PC-9 (cell line): ENCODE results near the gene C1orf141. TPM values are rescaled to one million over a fixed set of nuclear protein-coding genes. Genes with fewer than 3 reads are reported as not detected.
A peak's percentile ranks its signal among the peaks of the same experiment; 100 is the strongest.

ENCODE experiments used
- BruUV-seq: library from RNA; stranded (reverse); fragments of 400-500 nt; replicated peaks from 2 replicates; lab custom pipeline; 2021; lab: Mats Ljungman, UMichigan
- CTCF ChIA-PET: fragments of 300-600 bp; sonication (Branson Sonifier 250); formaldehyde crosslinking; loops from one replicate; lab custom pipeline; 2022; ENCODE audit warnings: antibody characterized with exemption; lab: Charles Lee
- POLR2A ChIA-PET: fragments of 300-600 bp; sonication (Branson Sonifier 250); formaldehyde crosslinking; loops from one replicate; lab custom pipeline; 2022; ENCODE audit warnings: antibody characterized with exemption; ENCODE audit not compliant: unreplicated experiment; lab: Charles Lee
- DNase-seq, 2 experiments: peaks; one replicate each; pipeline versions ENCODE4 v3.0.0 to v3.0.0-alpha.2; 2015 to 2022; ENCODE audit warnings: mixed read lengths in 1 of 2
- H2AFZ ChIP-seq: fragments of 200-600 bp; sonication (generic); 2 replicates; pipeline ENCODE4 v1.8.1; 2017; ENCODE audit warnings: antibody characterized with exemption
- H3F3A ChIP-seq: fragments of 200-600 bp; sonication (generic); 2 replicates; pipeline ENCODE4 v1.8.1; 2017; ENCODE audit warnings: antibody characterized with exemption, mild to moderate bottlenecking, low read depth; ENCODE audit not compliant: insufficient read depth
- H3K27ac ChIP-seq: fragments of 200-600 bp; sonication (generic); 2 replicates; pipeline ENCODE4 v1.6.1; 2016; ENCODE audit warnings: mixed run types
- H3K27me3 ChIP-seq: fragments of 200-600 bp; sonication (generic); 2 replicates; pipeline ENCODE4 v1.6.1; 2016; ENCODE audit warnings: low read depth, mixed run types; ENCODE audit not compliant: insufficient read depth
- H3K36me3 ChIP-seq: fragments of 200-600 bp; sonication (generic); 2 replicates; pipeline ENCODE4 v1.6.1; 2016; ENCODE audit warnings: low read depth, mixed run types
- H3K4me1 ChIP-seq: fragments of 200-600 bp; sonication (generic); replicated peaks from 2 replicates; pipeline ENCODE4 v1.6.1; 2016; ENCODE audit warnings: mixed run types; ENCODE audit not compliant: insufficient read depth
- H3K4me2 ChIP-seq: fragments of 200-600 bp; sonication (generic); 2 replicates; pipeline ENCODE4 v1.6.1; 2017; ENCODE audit warnings: mixed run types
- H3K4me3 ChIP-seq: fragments of 200-600 bp; sonication (generic); 2 replicates; pipeline ENCODE4 v1.6.1; 2016; ENCODE audit warnings: mixed run types
- H3K79me2 ChIP-seq: fragments of 200-600 bp; sonication (generic); 2 replicates; pipeline ENCODE4 v1.6.1; 2017; ENCODE audit warnings: low read depth, mixed run types
- H3K9me2 ChIP-seq: fragments of 200-600 bp; sonication (generic); 2 replicates; pipeline ENCODE4 v1.8.1; 2017; ENCODE audit warnings: mild to moderate bottlenecking; ENCODE audit not compliant: insufficient read depth
- H3K9me3 ChIP-seq: fragments of 200-600 bp; sonication (generic); 2 replicates; pipeline ENCODE4 v1.8.1; 2016; ENCODE audit warnings: low read depth; ENCODE audit not compliant: insufficient read depth
- H4K20me1 ChIP-seq: fragments of 200-600 bp; sonication (generic); 2 replicates; pipeline ENCODE4 v1.8.1; 2017; ENCODE audit not compliant: insufficient read depth
- CTCF ChIP-seq: fragments of 200-600 bp; sonication (generic); conservative IDR thresholded peaks from 2 replicates; pipeline ENCODE4 v1.6.1; 2017; ENCODE audit warnings: mixed run types, antibody characterized with exemption, mild to moderate bottlenecking, moderate library complexity
- EZH2 ChIP-seq: fragments of 200-600 bp; sonication (generic); IDR thresholded peaks from 2 replicates; pipeline ENCODE4 v1.8.0; 2017; ENCODE audit warnings: antibody characterized with exemption, low read depth
- intact Hi-C: fragments of 100-400 bp; cut with micrococcal nuclease; formaldehyde crosslinking; loops from one replicate; pipeline ENCODE4 v1.10.0; 2022; ENCODE audit not compliant: unreplicated experiment
- total RNA-seq: library from RNA; stranded (reverse); gene quantifications from 2 replicates; pipeline ENCODE4 v1.2.3, GENCODE V29; 2021

Gene C1orf141
- total RNA-seq, 1 experiment from 2014 or later: not detected

DNA sequence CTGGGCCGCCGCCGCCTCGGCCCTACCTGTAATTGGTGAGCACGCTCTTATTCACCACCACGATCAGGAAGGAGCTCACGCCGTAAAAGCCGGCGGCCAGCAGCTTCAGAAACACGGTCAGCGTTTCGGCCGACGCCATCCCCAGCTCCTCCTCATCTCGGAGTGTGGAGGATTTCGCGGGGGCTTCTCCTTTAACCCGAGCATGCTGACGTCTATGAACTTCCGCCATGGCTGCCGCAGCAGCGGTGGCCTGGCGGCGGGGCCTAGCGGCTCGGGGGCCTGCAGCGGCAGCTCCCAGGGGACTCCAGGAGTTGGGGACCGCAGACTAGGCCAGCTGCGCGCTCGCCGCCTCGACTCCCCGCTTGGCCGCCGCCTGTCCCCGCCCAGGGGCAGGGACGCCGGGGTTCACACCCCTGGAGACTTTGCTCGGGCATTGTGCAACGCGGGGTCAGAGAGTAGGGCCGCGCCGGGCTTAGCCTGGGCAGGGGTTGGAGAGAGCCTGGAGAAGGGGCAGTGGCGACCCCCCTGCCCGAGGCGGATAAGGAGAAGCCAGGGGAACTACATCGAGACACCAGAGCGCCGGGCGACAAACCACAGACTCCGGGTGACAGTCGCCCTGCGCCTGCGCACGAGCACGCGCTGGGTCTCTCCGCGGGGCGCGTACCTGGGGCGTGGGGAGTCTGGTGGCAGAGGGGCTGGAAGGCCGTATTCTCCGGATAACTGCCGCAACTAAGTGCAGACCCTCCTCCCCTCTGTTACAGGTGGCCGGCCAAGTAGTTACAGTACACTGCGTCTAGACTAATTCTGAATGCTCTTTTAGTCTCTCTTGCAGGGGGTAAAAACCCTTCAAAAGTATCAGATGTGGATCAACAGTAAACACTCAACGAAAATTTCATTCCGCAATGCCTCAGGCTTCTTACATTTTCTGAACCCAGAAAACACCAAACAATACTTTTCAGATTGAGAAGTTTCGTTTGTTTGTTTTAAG is 80.7 kb downstream of the C1orf141 start, which contains the start of gene SLC35D1:
SLC35D1 (minus strand) TSS at position 364 of the 988 bp plus-strand sequence; CDS start at position 229, 135 bp downstream.
- Histone ChIP-seq H2AFZ (peak within 1 kb of the TSS; percentile 99), H3K4me2 (peak within 1 kb of the TSS; percentile 97), H3K9me2 (no peaks in the 10 kb centered on the region), H3K9me3 (no peaks in the 10 kb centered on the region), H3K27ac (peak within 1 kb of the TSS; percentile 41), H3K27me3 (no peaks in the 10 kb centered on the region), H3K4me3 (peak within 1 kb of the TSS; percentile 99), H3K36me3 (no peaks in the 10 kb centered on the region), H3K4me1 (peaks cover 13% of the 10 kb centered on the region), H3K79me2 (peaks cover 7% of the 10 kb centered on the region; the same call in 1 of the 2 replicates), H4K20me1 (no peaks in the 10 kb centered on the region), H3F3A (no peaks in the 10 kb centered on the region)
- TF ChIP-seq EZH2: no peak
- no peak for TF ChIP-seq CTCF
- intact Hi-C loops: loop anchor here (2.0 to 10.0 kb wide), 2 partner anchors 129 to 161 kb away; partner anchors contain the start of genes DNAI4 and MIER1
- peak; percentile 37 to 61 for DNase-seq
- ChIA-PET POLR2A (interaction anchor here (0.5 to 0.7 kb wide), 3 partner anchors 8 to 115 kb away, joined by 3 to 10 read pairs (median 3); no protein-coding TSS in a partner anchor), CTCF (interaction anchor here (0.6 kb wide), 1 partner anchor 550 kb away, joined by 5 read pairs; no protein-coding TSS in a partner anchor)
- BruUV-seq: TSS peak; percentile 26

DNA sequence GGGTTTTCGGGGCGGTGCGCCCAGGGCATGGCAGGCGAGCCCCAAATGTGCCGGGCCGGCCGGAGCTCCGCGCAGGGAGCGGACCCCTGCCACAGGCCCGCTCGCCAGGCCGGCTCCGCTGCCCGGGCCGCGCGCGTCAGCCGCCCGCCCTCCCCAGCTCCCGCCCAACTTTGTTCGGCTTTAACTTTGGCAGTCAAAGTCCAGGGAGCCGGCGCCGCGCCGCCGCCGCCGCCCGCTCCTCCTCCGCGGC is 81.3 kb downstream of the C1orf141 start:
- peak overlapping the region; percentile 97 for H3K4me2 ChIP-seq
- no peaks in the 10 kb centered on the region for H3K9me3 ChIP-seq
- BruUV-seq: no TSS peak
- no peaks in the 10 kb centered on the region for H3F3A ChIP-seq
- intact Hi-C loops: loop anchor here (2.0 to 10.0 kb wide), 2 partner anchors 129 to 161 kb away; partner anchors contain the start of genes DNAI4 and MIER1
- no peaks in the 10 kb centered on the region for H3K9me2 ChIP-seq
- peaks cover 7% of the 10 kb centered on the region; the same call in 1 of the 2 replicates for H3K79me2 ChIP-seq
- peak; percentile 40 to 57 for DNase-seq
- ChIA-PET POLR2A (interaction anchor here (0.6 kb wide), 1 partner anchor 115 kb away, joined by 3 read pairs; no protein-coding TSS in a partner anchor), CTCF (no interaction called here)
- H2AFZ ChIP-seq: peak overlapping the region; percentile 99
- peaks cover 13% of the 10 kb centered on the region for H3K4me1 ChIP-seq
- TF ChIP-seq EZH2 (no peak), CTCF (no peak)
- H3K4me3 ChIP-seq: peak overlapping the region; percentile 99
- H4K20me1 ChIP-seq: no peaks in the 10 kb centered on the region
- H3K27ac ChIP-seq: peak overlapping the region; percentile 41; the same call in 1 of the 2 replicates
- no peaks in the 10 kb centered on the region for H3K27me3 ChIP-seq
- no peaks in the 10 kb centered on the region for H3K36me3 ChIP-seq

GRCh38 chr1:67052741-67053534 is 81.8 kb downstream of the C1orf141 start:
- H2AFZ ChIP-seq: peak overlapping the region; percentile 99
- no peaks in the 10 kb centered on the region for H3K36me3 ChIP-seq
- ChIA-PET POLR2A (interaction anchor here (0.6 kb wide), 1 partner anchor 114 kb away, joined by 3 read pairs; no protein-coding TSS in a partner anchor), CTCF (no interaction called here)
- no peak overlapping the region for H3K27ac ChIP-seq
- peak; percentile 62 to 69 for DNase-seq
- TSS peak; percentile 46 for BruUV-seq
- intact Hi-C loops: loop anchor here (2.0 to 10.0 kb wide), 2 partner anchors 128 to 162 kb away; partner anchors contain the start of genes DNAI4 and MIER1
- TF ChIP-seq EZH2: no peak
- TF ChIP-seq CTCF: no peak
- H3K4me2 ChIP-seq: peak overlapping the region; percentile 97
- H3F3A ChIP-seq: no peaks in the 10 kb centered on the region
- no peaks in the 10 kb centered on the region for H3K27me3 ChIP-seq
- H3K9me2 ChIP-seq: no peaks in the 10 kb centered on the region
- peak overlapping the region; percentile 99 for H3K4me3 ChIP-seq
- H3K9me3 ChIP-seq: no peaks in the 10 kb centered on the region
- H4K20me1 ChIP-seq: no peaks in the 10 kb centered on the region
- H3K4me1 ChIP-seq: peaks cover 13% of the 10 kb centered on the region
- H3K79me2 ChIP-seq: peaks cover 7% of the 10 kb centered on the region; the same call in 1 of the 2 replicates
